B cell (primary cell): ENCODE measurements around the gene ENO2. TPM values are rescaled to one million over a fixed set of nuclear protein-coding genes. Genes with fewer than 3 reads are reported as not detected.

Source experiments
- ATAC-seq: fragments of 200-7000 bp; cut with Tn5 transposase; one replicate; pipeline ENCODE4 v1.10.0; 2021; ENCODE audit warnings: low read depth, mild to moderate bottlenecking, moderate number of reproducible peaks, moderate library complexity
- CTCF ChIA-PET: fragments of 350-600 bp; sonication (Branson Sonifier 250); formaldehyde crosslinking; loops from one replicate; lab custom pipeline; 2021; ENCODE audit warnings: antibody characterized with exemption, inconsistent platforms; lab: Charles Lee
- POLR2A ChIA-PET: fragments of 350-600 bp; sonication (Branson Sonifier 250); formaldehyde crosslinking; loops from one replicate; lab custom pipeline; 2021; ENCODE audit warnings: antibody characterized with exemption; lab: Charles Lee
- DNase-seq: peaks from one replicate; pipeline ENCODE4 v3.0.0; 2013
- H2AFZ ChIP-seq: 2 replicates; pipeline ENCODE4 v1.6.1; 2012; ENCODE audit warnings: mild to moderate bottlenecking, low read depth, low read length; ENCODE audit not compliant: insufficient read depth, poor library complexity, severe bottlenecking
- H3K27ac ChIP-seq, 2 donors: 1 replicate in 1 of 2; 2 replicates in 1 of 2; pipeline ENCODE4 v1.5.1; 2012 to 2013; ENCODE audit warnings: low read length in 2 of 2, mild to moderate bottlenecking in 2 of 2, moderate library complexity in 1 of 2
- H3K27me3 ChIP-seq, 4 experiments: fragments of 200-600 bp in 1 of 4; sonication (generic) in 1 of 4; replicated peaks in 1 of 4; 1 replicate in 2 of 4; 2 replicates in 2 of 4; pipeline versions ENCODE4 v1.6.1 to v1.7.0; 2013 to 2016; ENCODE audit warnings: low read length in 3 of 4, mild to moderate bottlenecking in 2 of 4, mixed read lengths in 1 of 4, moderate library complexity in 1 of 4; ENCODE audit not compliant: insufficient read depth in 4 of 4, control insufficient read depth in 3 of 4; ENCODE audit errors: control extremely low read depth in 1 of 4
- H3K36me3 ChIP-seq, 2 experiments: replicated peaks in 1 of 2; 1 replicate in 1 of 2; 2 replicates in 1 of 2; pipeline versions ENCODE4 v1.6.1 to v1.7.1; 2013; ENCODE audit warnings: low read length in 1 of 2; ENCODE audit not compliant: insufficient read depth in 2 of 2, control insufficient read depth in 1 of 2; ENCODE audit errors: control extremely low read depth in 1 of 2, extremely low read depth in 1 of 2
- H3K4me1 ChIP-seq, 2 donors: fragments of 200-600 bp in 1 of 2; sonication (generic) in 1 of 2; 1 replicate in 1 of 2; 2 replicates in 1 of 2; pipeline versions ENCODE4 v1.5.1 to v1.6.1; 2013 to 2017; ENCODE audit warnings: low read length in 2 of 2; ENCODE audit not compliant: control insufficient read depth in 2 of 2, insufficient read depth in 2 of 2
- H3K4me2 ChIP-seq: replicated peaks from 2 replicates; pipeline ENCODE3; 2012; ENCODE audit warnings: mild to moderate bottlenecking, low read depth, low read length; ENCODE audit not compliant: poor library complexity, severe bottlenecking
- H3K4me3 ChIP-seq, 5 experiments: fragments of 200-600 bp in 1 of 5; sonication (generic) in 1 of 5; 1 replicate in 3 of 5; 2 replicates in 2 of 5; pipeline versions ENCODE4 v1.5.1 to v1.7.0; 2011 to 2016; ENCODE audit warnings: low read length in 4 of 5, mild to moderate bottlenecking in 4 of 5, low read depth in 2 of 5, control low read depth in 1 of 5, moderate library complexity in 1 of 5; ENCODE audit not compliant: insufficient read depth in 1 of 5; ENCODE audit errors: control extremely low read depth in 1 of 5, extremely low read depth in 1 of 5
- H3K79me2 ChIP-seq: fragments of 200-600 bp; sonication (generic); one replicate; pipeline ENCODE4 v1.6.0; 2016; ENCODE audit warnings: low read length; ENCODE audit not compliant: control insufficient read depth, insufficient read depth
- H3K9ac ChIP-seq: fragments of 200-600 bp; sonication (generic); 2 replicates; pipeline ENCODE4 v1.6.1; 2017; ENCODE audit warnings: mild to moderate bottlenecking, low read length, moderate library complexity
- H3K9me3 ChIP-seq, 3 donors: one replicate each; pipeline versions ENCODE4 v1.6.1 to v1.7.1; 2013; ENCODE audit warnings: low read length in 2 of 3; ENCODE audit not compliant: control insufficient read depth in 2 of 3, insufficient read depth in 1 of 3; ENCODE audit errors: control extremely low read depth in 1 of 3
- H4K20me1 ChIP-seq: 2 replicates; pipeline ENCODE4 v1.6.0; 2012; ENCODE audit warnings: mild to moderate bottlenecking, low read length; ENCODE audit not compliant: insufficient read depth, control insufficient read depth, poor library complexity, severe bottlenecking
- H3K27ac Mint-ChIP-seq: one replicate; pipeline ENCODE4 v1.8.0; 2021; ENCODE audit warnings: mixed read lengths
- H3K27me3 Mint-ChIP-seq: one replicate; pipeline ENCODE4 v1.8.0; 2021; ENCODE audit warnings: mixed read lengths
- H3K4me1 Mint-ChIP-seq: one replicate; pipeline ENCODE4 v1.8.0; 2021; ENCODE audit warnings: mixed read lengths
- H3K4me3 Mint-ChIP-seq: one replicate; pipeline ENCODE4 v1.8.0; 2021; ENCODE audit warnings: mixed read lengths
- H3K9me3 Mint-ChIP-seq: one replicate; pipeline ENCODE4 v1.8.0; 2022; ENCODE audit warnings: mixed read lengths; ENCODE audit not compliant: insufficient read depth
- CTCF ChIP-seq: fragments of 200-600 bp; IDR thresholded peaks from one replicate; pipeline ENCODE4 v1.8.0; 2022; ENCODE audit warnings: antibody characterized with exemption, mild to moderate bottlenecking
- EZH2 ChIP-seq: IDR thresholded peaks from 2 replicates; pipeline ENCODE4 v1.6.1; 2012; ENCODE audit warnings: borderline replicate concordance, low read depth, mild to moderate bottlenecking, moderate library complexity, low read length; ENCODE audit not compliant: insufficient read depth, poor library complexity, severe bottlenecking
- WGBS: methylation state at CpG from one replicate; pipeline ENCODE4 v1.1.5; 2013; ENCODE audit warnings: missing lambda C conversion rate; ENCODE audit not compliant: insufficient coverage; 5-methylcytosine and 5-hydroxymethylcytosine counted together
- intact Hi-C: fragments of 100-400 bp; cut with micrococcal nuclease; formaldehyde crosslinking; loops from one replicate; pipeline ENCODE4 v1.10.0; 2022
- polyA plus RNA-seq: library from polyadenylated mRNA; depleted of rRNA; stranded (reverse); fragments of >200 nt; gene quantifications from 2 replicates; pipeline ENCODE4 v1.2.3, GENCODE V29; 2012
- total RNA-seq, 2 donors: library from RNA; stranded (reverse); fragments of 120-200 nt in 1 of 2; gene quantifications; 1 replicate in 1 of 2; 2 replicates in 1 of 2; pipeline versions ENCODE4 v1.2.3 to v1.2.4, GENCODE V29; 2013 to 2022

Gene ENO2
- total and polyA plus RNA-seq, 2 donors (not counting 1 experiment from before 2014, with no cell fraction given): 42.5 to 55.3 TPM

DNA sequence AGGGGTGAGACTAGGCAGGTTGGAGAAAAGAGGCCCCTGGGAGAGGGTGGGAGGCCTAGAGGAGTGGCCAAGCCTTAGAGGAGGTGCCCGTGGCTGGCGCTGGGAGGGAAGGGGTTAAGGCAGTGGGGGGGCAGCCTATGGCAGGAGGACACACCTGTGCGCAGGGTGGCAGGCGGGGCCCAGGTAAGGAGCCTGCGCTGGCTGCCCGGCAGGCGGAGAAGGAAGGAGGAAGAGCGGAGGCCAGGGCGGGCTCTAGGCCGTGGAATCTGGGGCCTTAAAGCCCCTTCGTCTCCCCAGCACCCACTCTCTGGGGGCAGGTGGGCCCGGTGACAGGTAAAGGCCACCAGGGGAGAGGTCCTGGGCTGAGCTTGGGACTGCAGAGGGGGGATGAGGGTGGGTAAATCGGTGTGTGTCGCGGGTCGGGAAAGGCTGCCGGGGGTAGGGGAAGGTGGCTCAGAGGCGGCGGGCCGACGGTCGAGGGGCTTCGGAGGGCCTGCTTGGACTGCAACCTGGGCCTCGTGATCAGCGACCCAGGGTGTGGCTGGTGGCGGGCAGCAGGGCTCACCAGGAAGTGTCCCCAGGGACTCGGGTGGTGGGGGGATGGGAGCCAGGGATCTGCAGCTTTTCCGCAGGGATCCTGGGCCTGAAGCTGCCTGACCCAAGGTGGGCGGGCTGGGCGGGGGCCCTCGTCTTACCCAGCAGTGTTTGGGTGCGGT is 48.8 kb downstream of the ENO2 start:
- H3K4me2 ChIP-seq: peak overlapping the region; percentile 92
- H3K36me3 ChIP-seq: peaks cover 0 to 69% of the 10 kb centered on the region in 2 experiments
- POLR2A ChIA-PET: interaction anchor here (1.6 to 18.2 kb wide), 2 partner anchors 19 to 37 kb away, joined by 9 to 662 read pairs; partner anchors contain the start of genes C12orf57, PTPN6 and RNU7-1
- DNase-seq (no peak), ATAC-seq (no peak)
- H4K20me1 ChIP-seq: peaks cover 7% of the 10 kb centered on the region
- H3K9me3 ChIP-seq: no peaks in the 10 kb centered on the region
- no peak for TF ChIP-seq CTCF
- TF ChIP-seq EZH2: no peak
- 91% methylated on average over 28 of the region's 32 CpGs for WGBS
- Mint-ChIP-seq H3K4me1 (peaks cover 68% of the 10 kb centered on the region), H3K4me3 (no peak overlapping the region), H3K27me3 (no peaks in the 10 kb centered on the region), H3K9me3 (no peaks in the 10 kb centered on the region), H3K27ac (peak overlapping the region; percentile 98)
- peaks cover 36% of the 10 kb centered on the region for H3K79me2 ChIP-seq
- H3K27me3 ChIP-seq: no peaks in the 10 kb centered on the region
- H3K27ac ChIP-seq: peak overlapping the region; percentile 95 to 99
- H3K9ac ChIP-seq: no peak overlapping the region
- H3K4me3 ChIP-seq: no peak overlapping the region
- intact Hi-C loops: no loop called here
- H2AFZ ChIP-seq: no peak overlapping the region
- CTCF ChIA-PET: interaction anchor here (9.9 to 13.5 kb wide), 3 partner anchors 18 to 92 kb away, joined by 110 to 944 read pairs (median 119); partner anchors contain the start of genes C12orf57, PTPN6, RNU7-1 and SPSB2
- peaks cover 64 to 71% of the 10 kb centered on the region in 2 donors for H3K4me1 ChIP-seq
